Measurements from ENCODE around the gene ERP44.

DNA sequence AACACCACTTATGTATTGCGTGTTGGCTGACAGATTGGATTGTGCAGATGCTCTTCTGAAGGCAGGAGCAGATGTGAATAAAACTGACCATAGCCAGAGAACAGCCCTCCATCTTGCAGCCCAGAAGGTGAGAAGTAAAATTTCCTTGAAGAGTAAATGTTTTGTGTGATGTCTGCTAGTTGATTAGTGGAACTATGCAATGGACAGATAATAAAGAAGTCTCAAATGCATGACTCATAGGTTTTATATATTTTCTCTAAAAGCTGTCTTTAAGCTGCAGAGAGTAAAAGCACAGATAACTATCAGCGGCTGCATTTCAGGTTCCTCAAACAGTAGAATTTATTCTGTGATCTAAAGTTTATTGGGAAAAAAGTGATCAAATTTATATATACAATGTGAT is 27.6 kb upstream of the ERP44 start:
- TF ChIP-seq EZH2phosphoT487 (IDR thresholded peaks at IDR 0.05; ENCODE audit: borderline replicate concordance, low read length): no peak
- TF ChIP-seq, protein P1, sequence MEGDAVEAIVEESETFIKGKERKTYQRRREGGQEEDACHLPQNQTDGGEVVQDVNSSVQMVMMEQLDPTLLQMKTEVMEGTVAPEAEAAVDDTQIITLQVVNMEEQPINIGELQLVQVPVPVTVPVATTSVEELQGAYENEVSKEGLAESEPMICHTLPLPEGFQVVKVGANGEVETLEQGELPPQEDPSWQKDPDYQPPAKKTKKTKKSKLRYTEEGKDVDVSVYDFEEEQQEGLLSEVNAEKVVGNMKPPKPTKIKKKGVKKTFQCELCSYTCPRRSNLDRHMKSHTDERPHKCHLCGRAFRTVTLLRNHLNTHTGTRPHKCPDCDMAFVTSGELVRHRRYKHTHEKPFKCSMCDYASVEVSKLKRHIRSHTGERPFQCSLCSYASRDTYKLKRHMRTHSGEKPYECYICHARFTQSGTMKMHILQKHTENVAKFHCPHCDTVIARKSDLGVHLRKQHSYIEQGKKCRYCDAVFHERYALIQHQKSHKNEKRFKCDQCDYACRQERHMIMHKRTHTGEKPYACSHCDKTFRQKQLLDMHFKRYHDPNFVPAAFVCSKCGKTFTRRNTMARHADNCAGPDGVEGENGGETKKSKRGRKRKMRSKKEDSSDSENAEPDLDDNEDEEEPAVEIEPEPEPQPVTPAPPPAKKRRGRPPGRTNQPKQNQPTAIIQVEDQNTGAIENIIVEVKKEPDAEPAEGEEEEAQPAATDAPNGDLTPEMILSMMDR (IDR thresholded peaks at IDR 0.05; ENCODE audit: low read depth, low read length, poor library complexity, severe bottlenecking): no peak

Measured in DOHH2 (cell line).